Fibroblast of mammary gland (primary cell): ENCODE data around the gene ULK4.
"Not testable (repeated sequence)": the region's sequence is repeated elsewhere in the genome, so short reads cannot be mapped to it uniquely, and the experiment has no call there.

Experiments used
- DNase-seq: peaks from one replicate; pipeline ENCODE4 v3.0.0-alpha.2; 2010; ENCODE audit warnings: low read depth
- H3K4me3 ChIP-seq: 2 replicates; pipeline ENCODE4 v1.5.1; 2011; ENCODE audit warnings: low read depth, mild to moderate bottlenecking, low read length, moderate library complexity; ENCODE audit not compliant: control insufficient read depth
- CTCF ChIP-seq: conservative IDR thresholded peaks from 2 replicates; pipeline ENCODE4 v1.5.1; 2011; ENCODE audit warnings: low read depth, low read length, inconsistent platforms; ENCODE audit not compliant: control insufficient read depth, insufficient read depth

Gene ULK4

GRCh38 chr3:41450416-41451231 is 511.3 kb downstream of the ULK4 start:
- DNase-seq = no peak
- no peak overlapping the region for H3K4me3 ChIP-seq
- no peak for TF ChIP-seq CTCF

- no peak overlapping the region for H3K4me3 ChIP-seq
- TF ChIP-seq CTCF = no peak
- DNase-seq = no peak
These were observed 513.5 kb downstream of the ULK4 start for GRCh38 chr3:41448396-41448795.

GRCh38 chr3:41447701-41448100 is 514.2 kb downstream of the ULK4 start:
- H3K4me3 ChIP-seq = no peak overlapping the region
- DNase-seq = no peak
- TF ChIP-seq CTCF = no peak

GRCh38 chr3:41446316-41446715 is 515.6 kb downstream of the ULK4 start:
- DNase-seq, H3K4me3 ChIP-seq: not testable (repeated sequence)

- H3K4me3 ChIP-seq = no peak overlapping the region
- no peak for DNase-seq
- TF ChIP-seq CTCF = no peak
These were observed 520.3 kb downstream of the ULK4 start for GRCh38 chr3:41441568-41441967.

- no peak for TF ChIP-seq CTCF
- no peak overlapping the region for H3K4me3 ChIP-seq
- no peak for DNase-seq
These were observed 520.8 kb downstream of the ULK4 start for GRCh38 chr3:41441139-41441538.

- H3K4me3 ChIP-seq = no peak overlapping the region
- DNase-seq = no peak
- TF ChIP-seq CTCF = no peak
These were observed 524.9 kb downstream of the ULK4 start for GRCh38 chr3:41436983-41437382.
